HFFc6 (cell line): Measurements from ENCODE around the gene HPCA. TPM values are rescaled to one million over a fixed set of nuclear protein-coding genes. Genes with fewer than 3 reads are reported as not detected.

Source experiments
- DNase-seq: peaks from one replicate; pipeline ENCODE4 v3.0.0-alpha.2; 2018
- H3K27ac Mint-ChIP-seq: 2 replicates; pipeline ENCODE4 v1.8.0; 2020; ENCODE audit warnings: mild to moderate bottlenecking, mixed read lengths
- H3K27me3 Mint-ChIP-seq: 2 replicates; pipeline ENCODE4 v1.8.0; 2021; ENCODE audit warnings: mild to moderate bottlenecking, moderate library complexity, mixed read lengths; ENCODE audit not compliant: insufficient read depth
- H3K36me3 Mint-ChIP-seq: 2 replicates; pipeline ENCODE4 v1.8.0; 2021; ENCODE audit warnings: low read depth, mixed read lengths
- H3K4me1 Mint-ChIP-seq: 2 replicates; pipeline ENCODE4 v1.8.0; 2020; ENCODE audit warnings: low read depth, mixed read lengths
- H3K4me3 Mint-ChIP-seq: 2 replicates; pipeline ENCODE4 v1.8.0; 2020; ENCODE audit warnings: mild to moderate bottlenecking, moderate library complexity, mixed read lengths
- H3K9me3 Mint-ChIP-seq: 2 replicates; pipeline ENCODE4 v1.8.0; 2020; ENCODE audit warnings: mild to moderate bottlenecking, mixed read lengths
- CTCF ChIP-seq: fragments of 200-600 bp; sonication (generic); IDR thresholded peaks from 2 replicates; pipeline ENCODE4 v1.5.0; 2021; ENCODE audit warnings: antibody characterized with exemption, mild to moderate bottlenecking
- total RNA-seq, 6 experiments: library from RNA; stranded (reverse); fragmentation: NEBNext Ultra II Directional; extraction: Animal tissue kit (Norgen Biotek cat#: 25700); gene quantifications; 2 replicates in 1 of 6; 3 replicates in 5 of 6; pipeline ENCODE4 v1.2.3, GENCODE V29; 2021

HPCA gene
- total RNA-seq, 6 experiments from 2014 or later, result 0.23 TPM; not detected in 5

GRCh38 chr1:32937061-32937460, 50.8 kb downstream of the HPCA start:
- no peak overlapping the region for H3K4me3 Mint-ChIP-seq
- H3K27me3 Mint-ChIP-seq, result no peaks in the 10 kb centered on the region; the same call in 1 of the 2 replicates
- no peak for TF ChIP-seq CTCF
- no peak for DNase-seq
- H3K9me3 Mint-ChIP-seq, result no peaks in the 10 kb centered on the region
- H3K27ac Mint-ChIP-seq, result peak overlapping the region; percentile 48
- peaks cover 43% of the 10 kb centered on the region for H3K4me1 Mint-ChIP-seq
- H3K36me3 Mint-ChIP-seq, result peaks cover 21% of the 10 kb centered on the region

GRCh38 chr1:32939655-32940371, 53.5 kb downstream of the HPCA start:
- Mint-ChIP-seq H3K27ac (peak overlapping the region; percentile 8), H3K4me3 (no peak overlapping the region), H3K9me3 (no peaks in the 10 kb centered on the region), H3K36me3 (peaks cover 30% of the 10 kb centered on the region), H3K4me1 (peaks cover 32% of the 10 kb centered on the region), H3K27me3 (no peaks in the 10 kb centered on the region)
- DNase-seq, result peak; percentile 67
- no peak for TF ChIP-seq CTCF

- peaks cover 14% of the 10 kb centered on the region for H3K36me3 Mint-ChIP-seq
- H3K4me1 Mint-ChIP-seq, result peaks cover 29% of the 10 kb centered on the region
- H3K9me3 Mint-ChIP-seq, result no peaks in the 10 kb centered on the region
- no peak overlapping the region for H3K27ac Mint-ChIP-seq
- TF ChIP-seq CTCF, result no peak
- H3K27me3 Mint-ChIP-seq, result no peaks in the 10 kb centered on the region
- H3K4me3 Mint-ChIP-seq, result no peak overlapping the region
- no peak for DNase-seq
Measured at GRCh38 chr1:32944180-32944579, 57.9 kb downstream of the HPCA start.

Other genes starting within 250 kb of the HPCA start
- 10 to 100 TPM; 44.9 to 52.7 (median 47.4) TPM for gene ZBTB8OS, start 235.9 kb upstream of the HPCA start, total RNA-seq
- gene RBBP4, start 235.3 kb upstream of the HPCA start, total RNA-seq, result 100 to 1,000 TPM; 108 to 137 (median 124) TPM
- gene SYNC, start 183.7 kb upstream of the HPCA start, total RNA-seq, result 10 to 100 TPM; 40.8 to 51.1 (median 48.1) TPM
- gene YARS1, start 69.1 kb upstream of the HPCA start, total RNA-seq, result 100 to 1,000 TPM in 4 of 6 experiments, 10 to 100 TPM in 2; 92.5 to 122 (median 107) TPM
- 10 to 100 TPM; 20.0 to 24.9 (median 21.6) TPM for gene S100PBP, start 68.8 kb upstream of the HPCA start, total RNA-seq
- under 1 TPM; 0.28 to 0.90 (median 0.58) TPM for gene FNDC5, start 15.6 kb upstream of the HPCA start, total RNA-seq
- 10 to 100 TPM; 23.4 to 31.4 (median 25.8) TPM for gene TMEM54, start 14.9 kb downstream of the HPCA start, total RNA-seq
- gene RNF19B, start 78.3 kb downstream of the HPCA start, total RNA-seq, result 10 to 100 TPM in 3 of 6 experiments, 1 to 10 TPM in 3; 9.4 to 10.6 (median 9.9) TPM
- 100 to 1,000 TPM; 160 to 173 (median 168) TPM for gene AK2, start 150.4 kb downstream of the HPCA start, total RNA-seq
- gene AZIN2, start 194.7 kb downstream of the HPCA start, total RNA-seq, result 1 to 10 TPM; 2.4 to 3.7 (median 3.1) TPM